Kidney (tissue), 14 donors: Measurements from ENCODE around the gene CRTC1. TPM values are rescaled to one million over a fixed set of nuclear protein-coding genes. Genes with fewer than 3 reads are reported as not detected.
A peak's percentile ranks its signal among the peaks of the same experiment; 100 is the strongest.

ENCODE experiments used
- DNase-seq, 5 donors: peaks; one replicate each; pipeline ENCODE4 v3.0.0-alpha.2; 2013 to 2020
- FAIRE-seq: peaks from 2 replicates; lab custom pipeline; 2012; peaks lifted over from hg19 to GRCh38; lab: Jason Lieb, UNC
- H3K27ac ChIP-seq, 2 donors: one replicate each; pipeline ENCODE4 v1.7.0; 2013; ENCODE audit warnings: low read depth in 2 of 2, low read length in 2 of 2, inconsistent platforms in 1 of 2
- H3K27me3 ChIP-seq: one replicate; pipeline ENCODE4 v1.7.1; 2013; ENCODE audit warnings: low read length, inconsistent platforms; ENCODE audit not compliant: control insufficient read depth, insufficient read depth
- H3K36me3 ChIP-seq, 3 donors: one replicate each; pipeline versions ENCODE4 v1.7.0 to v1.7.1; 2013; ENCODE audit warnings: low read length in 3 of 3, control low read depth in 1 of 3, inconsistent platforms in 1 of 3; ENCODE audit not compliant: insufficient read depth in 3 of 3, control insufficient read depth in 2 of 3
- H3K4me1 ChIP-seq, 3 donors: one replicate each; pipeline versions ENCODE4 v1.7.0 to v1.7.1; 2013; ENCODE audit warnings: low read length in 3 of 3, inconsistent platforms in 1 of 3, low read depth in 1 of 3; ENCODE audit not compliant: control insufficient read depth in 2 of 3, insufficient read depth in 2 of 3
- H3K4me3 ChIP-seq, 3 donors: one replicate each; pipeline versions ENCODE4 v1.7.0 to v1.8.1; 2013; ENCODE audit warnings: low read length in 3 of 3, control low read depth in 1 of 3, inconsistent platforms in 1 of 3
- H3K9ac ChIP-seq, 3 donors: one replicate each; pipeline versions ENCODE4 v1.7.0 to v1.7.1; 2013; ENCODE audit warnings: low read length in 3 of 3, control low read depth in 1 of 3, inconsistent platforms in 1 of 3
- H3K9me3 ChIP-seq, 3 donors: one replicate each; pipeline versions ENCODE4 v1.7.0 to v1.7.1; 2013; ENCODE audit warnings: low read length in 3 of 3, control low read depth in 1 of 3, inconsistent platforms in 1 of 3; ENCODE audit not compliant: control insufficient read depth in 2 of 3, insufficient read depth in 1 of 3
- intact Hi-C: fragments of 100-400 bp; cut with DNase I; formaldehyde crosslinking; loops from one replicate; pipeline ENCODE4 v1.11.1; 2022
- polyA plus RNA-seq: library from polyadenylated mRNA; stranded (reverse); fragments of 350-450 nt; fragmentation: Illumina TruSeq; extraction: RNeasy Lipid Tissue Mini Kit (QIAGEN cat#74804); gene quantifications from one replicate; pipeline ENCODE4 v1.2.3, GENCODE V29; 2014; ENCODE audit warnings: low read depth, low replicate concordance; ENCODE audit not compliant: insufficient read depth
- total RNA-seq: library from RNA; stranded (reverse); fragmentation: NEBNext Ultra II Directional; extraction: Animal tissue kit (Norgen Biotek cat#: 25700); gene quantifications from one replicate; pipeline ENCODE4 v1.2.1, GENCODE V29; 2021
- TF ChIP-seq, protein P1 (sequence below): IDR thresholded peaks from 3 replicates; pipeline ENCODE4 v1.5.1; 2012; ENCODE audit warnings: mild to moderate bottlenecking, moderate library complexity, borderline replicate concordance; ENCODE audit not compliant: insufficient read depth; ENCODE audit errors: extremely low read depth
- donor health status: control.
- donor health status: control.
- donor health status: control.
- donor health status: control.
- donor health status: control.
- donor health status: DM: yes; HTN: yes; CAD: no.
- donor health status: Normal renal cell carcinoma (clear cell type).

CRTC1 gene
- total and polyA plus RNA-seq, 2 donors from 2014 or later = 10.9 to 26.8 TPM

DNA sequence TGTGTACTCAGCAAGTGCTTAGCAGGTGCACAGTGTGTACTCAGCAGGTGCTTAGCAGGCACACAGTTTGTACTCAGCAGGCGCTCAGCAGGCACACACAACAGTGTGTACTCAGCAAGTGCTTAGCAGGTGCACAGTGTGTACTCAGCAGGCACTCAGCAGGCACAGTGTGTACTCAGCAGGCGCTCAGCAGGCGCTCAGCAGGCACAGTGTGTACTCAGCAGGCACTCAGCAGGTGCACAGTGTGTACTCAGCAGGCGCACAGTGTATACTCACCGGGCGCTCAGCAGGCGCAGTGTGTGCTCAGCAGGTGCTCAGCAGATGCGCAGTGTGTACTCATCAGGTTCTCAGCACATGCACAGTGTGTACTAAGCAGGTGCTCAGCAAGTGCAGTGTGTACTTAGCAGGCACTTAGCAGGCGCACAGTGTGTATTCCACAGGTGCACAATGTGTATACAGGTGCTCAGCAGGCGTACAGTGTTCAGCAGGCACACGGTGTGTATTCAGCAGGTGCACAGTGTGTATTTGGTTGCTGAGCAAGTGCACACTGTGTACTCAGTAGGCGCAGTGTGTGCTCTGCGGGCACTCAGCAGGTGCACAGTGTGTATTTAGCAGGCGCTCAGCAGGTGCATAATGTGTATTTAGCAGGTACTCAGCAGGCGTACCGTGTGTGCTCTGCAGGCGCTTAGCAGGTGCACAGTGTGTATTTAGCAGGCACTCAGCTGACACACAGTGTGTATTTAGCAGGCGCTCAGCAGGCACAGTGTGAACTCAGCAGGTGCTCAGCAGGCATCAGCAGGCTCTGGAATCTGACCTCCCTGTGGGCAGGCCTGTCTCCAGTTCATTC lies 15.1 kb downstream of the CRTC1 start:
- H3K27me3 ChIP-seq = no peaks in the 10 kb centered on the region
- H3K4me1 ChIP-seq = peaks cover 0 to 31% (median 3%) of the 10 kb centered on the region in 3 donors
- H3K36me3 ChIP-seq = peaks cover 0 to 3% (median 0%) of the 10 kb centered on the region in 3 donors
- no peak overlapping the region for H3K4me3 ChIP-seq
- no peak overlapping the region for H3K27ac ChIP-seq
- H3K9me3 ChIP-seq = no peaks in the 10 kb centered on the region
- TF ChIP-seq, protein P1, sequence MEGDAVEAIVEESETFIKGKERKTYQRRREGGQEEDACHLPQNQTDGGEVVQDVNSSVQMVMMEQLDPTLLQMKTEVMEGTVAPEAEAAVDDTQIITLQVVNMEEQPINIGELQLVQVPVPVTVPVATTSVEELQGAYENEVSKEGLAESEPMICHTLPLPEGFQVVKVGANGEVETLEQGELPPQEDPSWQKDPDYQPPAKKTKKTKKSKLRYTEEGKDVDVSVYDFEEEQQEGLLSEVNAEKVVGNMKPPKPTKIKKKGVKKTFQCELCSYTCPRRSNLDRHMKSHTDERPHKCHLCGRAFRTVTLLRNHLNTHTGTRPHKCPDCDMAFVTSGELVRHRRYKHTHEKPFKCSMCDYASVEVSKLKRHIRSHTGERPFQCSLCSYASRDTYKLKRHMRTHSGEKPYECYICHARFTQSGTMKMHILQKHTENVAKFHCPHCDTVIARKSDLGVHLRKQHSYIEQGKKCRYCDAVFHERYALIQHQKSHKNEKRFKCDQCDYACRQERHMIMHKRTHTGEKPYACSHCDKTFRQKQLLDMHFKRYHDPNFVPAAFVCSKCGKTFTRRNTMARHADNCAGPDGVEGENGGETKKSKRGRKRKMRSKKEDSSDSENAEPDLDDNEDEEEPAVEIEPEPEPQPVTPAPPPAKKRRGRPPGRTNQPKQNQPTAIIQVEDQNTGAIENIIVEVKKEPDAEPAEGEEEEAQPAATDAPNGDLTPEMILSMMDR = no peak
- H3K9ac ChIP-seq = no peak overlapping the region
- no peak for FAIRE-seq
- DNase-seq = no peak
- intact Hi-C loops = no loop called here

DNA sequence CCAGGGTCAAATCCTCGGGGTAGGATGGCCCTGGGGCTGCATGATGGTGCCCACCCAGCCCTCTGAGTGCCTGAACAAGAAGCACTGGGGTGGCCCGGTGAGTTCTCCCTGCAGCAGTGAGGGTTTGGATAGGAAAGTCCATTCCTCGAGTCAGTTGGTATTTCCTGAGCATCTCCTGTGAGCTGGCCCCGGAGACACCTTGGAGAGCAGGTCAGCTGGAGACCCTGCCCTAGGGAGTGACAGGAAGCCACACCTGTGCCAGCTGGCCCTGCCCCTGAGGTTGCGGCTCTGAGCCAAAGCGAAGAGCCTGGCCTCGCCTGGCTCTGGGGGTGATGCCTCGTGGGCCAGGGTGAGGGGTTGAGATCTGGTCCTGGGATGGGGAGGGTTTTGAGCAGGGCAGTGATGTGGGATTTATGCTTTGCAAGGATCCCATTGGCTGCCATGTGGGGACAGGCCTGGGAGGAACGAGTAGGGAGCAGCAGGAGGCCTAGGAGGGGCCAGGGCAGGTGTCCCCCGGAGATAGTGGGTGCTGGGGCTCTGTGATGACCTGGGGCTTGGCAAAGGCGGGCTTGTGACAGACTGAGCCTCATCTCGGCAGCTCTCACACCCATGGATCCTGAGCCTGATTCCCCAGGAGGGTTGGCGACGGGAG lies 16.0 kb downstream of the CRTC1 start:
- Histone ChIP-seq H3K4me1 (peaks cover 0 to 31% (median 3%) of the 10 kb centered on the region in 3 donors), H3K9me3 (no peaks in the 10 kb centered on the region), H3K27ac (peak overlapping the region; percentile 41 to 68), H3K36me3 (peaks cover 0 to 3% (median 0%) of the 10 kb centered on the region in 3 donors), H3K27me3 (no peaks in the 10 kb centered on the region), H3K4me3 (no peak overlapping the region), H3K9ac (peak overlapping the region in 1 of 3 donors; percentile 51)
- FAIRE-seq (no peak), DNase-seq (no peak)
- intact Hi-C loops = no loop called here
- TF ChIP-seq, protein P1 = no peak

DNA sequence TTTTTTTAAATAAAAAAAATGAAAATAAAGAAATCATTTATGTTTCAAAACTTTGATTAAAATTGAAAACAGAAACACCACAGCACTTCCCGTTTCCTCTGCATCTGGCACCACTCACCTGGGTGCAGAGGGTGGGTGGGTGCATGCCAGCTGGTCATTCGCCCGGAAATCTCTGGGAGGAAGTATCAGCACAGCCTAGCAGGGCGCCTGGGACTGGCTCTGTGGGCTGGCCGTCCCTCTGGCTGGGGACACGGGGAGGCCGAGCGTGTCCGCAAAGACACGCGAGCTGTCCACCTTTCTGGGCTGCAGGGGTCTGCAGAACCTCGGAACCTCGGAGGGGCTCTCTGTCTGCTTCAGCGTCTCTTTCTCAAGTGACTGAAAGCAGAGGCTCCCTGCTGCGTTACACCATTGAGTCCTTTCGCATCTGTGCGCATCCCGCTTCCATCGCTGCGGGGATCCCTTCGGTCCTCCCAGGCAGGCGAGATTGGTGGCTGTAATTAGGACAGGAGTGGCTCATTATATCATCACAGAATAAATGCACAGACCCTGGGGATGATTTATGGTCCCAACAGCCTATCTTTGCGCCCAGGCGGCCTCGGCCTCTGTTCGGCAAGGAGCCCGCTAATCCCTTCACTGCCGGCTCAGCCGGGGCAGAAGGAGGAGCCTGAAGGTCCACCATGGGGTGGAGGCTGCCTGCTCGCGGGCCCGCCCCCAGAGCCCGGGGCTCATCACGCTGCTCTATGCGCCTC lies 17.2 kb downstream of the CRTC1 start:
- Histone ChIP-seq H3K36me3 (peaks cover 0 to 3% (median 0%) of the 10 kb centered on the region in 3 donors), H3K9me3 (no peaks in the 10 kb centered on the region), H3K4me1 (peaks cover 0 to 31% (median 3%) of the 10 kb centered on the region in 3 donors), H3K27me3 (no peaks in the 10 kb centered on the region), H3K9ac (peak overlapping the region in 2 of 3 donors; percentile 63 to 84), H3K4me3 (peak overlapping the region in 2 of 3 donors; percentile 71 to 73), H3K27ac (peak overlapping the region; percentile 63 to 85)
- FAIRE-seq = peak; percentile 25
- TF ChIP-seq, protein P1 = no peak
- peak; percentile 74 to 94 (median 83) for DNase-seq
- intact Hi-C loops = no loop called here
